CD4-positive, alpha-beta T cell treated with Interferon alpha-2 for 1 hour (primary cell): ENCODE results near the gene HMOX2.
A peak's percentile ranks its signal among the peaks of the same experiment; 100 is the strongest.

Experiments used
- DNase-seq, 2 donors: peaks; one replicate each; pipeline ENCODE4 v3.0.0-alpha.2; 2020 to 2022

The HMOX2 gene

GRCh38 chr16:4505356-4506147 lies 29.4 kb downstream of the HMOX2 start:
- DNase-seq = peak; percentile 89 to 93

- DNase-seq = peak; percentile 73 to 81
Observed at GRCh38 chr16:4506450-4506849, 30.3 kb downstream of the HMOX2 start.

GRCh38 chr16:4507588-4508345 lies 31.6 kb downstream of the HMOX2 start:
- DNase-seq = no peak

GRCh38 chr16:4508806-4509205 lies 32.6 kb downstream of the HMOX2 start:
- no peak for DNase-seq

- DNase-seq = no peak
Observed at GRCh38 chr16:4509420-4509819, 33.2 kb downstream of the HMOX2 start.

- no peak for DNase-seq
Observed at GRCh38 chr16:4510131-4510530, 33.9 kb downstream of the HMOX2 start.

GRCh38 chr16:4510747-4511426 lies 34.7 kb downstream of the HMOX2 start:
- no peak for DNase-seq

- DNase-seq = no peak
Observed at GRCh38 chr16:4511441-4512082, 35.4 kb downstream of the HMOX2 start.

- DNase-seq = no peak
Observed at GRCh38 chr16:4512473-4512872, 36.3 kb downstream of the HMOX2 start.

- DNase-seq = no peak
Observed at GRCh38 chr16:4513086-4513860, 37.1 kb downstream of the HMOX2 start.

- no peak for DNase-seq
Observed at GRCh38 chr16:4513881-4514280, 37.7 kb downstream of the HMOX2 start.

- no peak for DNase-seq
Observed at GRCh38 chr16:4514606-4515005, 38.4 kb downstream of the HMOX2 start.

GRCh38 chr16:4515611-4516233 lies 39.5 kb downstream of the HMOX2 start:
- peak; percentile 46 to 50 for DNase-seq

GRCh38 chr16:4517812-4518680 lies 41.8 kb downstream of the HMOX2 start:
- DNase-seq = no peak

- no peak for DNase-seq
Observed at GRCh38 chr16:4519274-4520058, 43.3 kb downstream of the HMOX2 start.

- no peak for DNase-seq
Observed at GRCh38 chr16:4520913-4521312, 44.7 kb downstream of the HMOX2 start.

GRCh38 chr16:4522051-4522581 lies 45.9 kb downstream of the HMOX2 start:
- DNase-seq = no peak

GRCh38 chr16:4523686-4524085 lies 47.5 kb downstream of the HMOX2 start:
- no peak for DNase-seq

GRCh38 chr16:4524571-4524970 lies 48.4 kb downstream of the HMOX2 start:
- no peak for DNase-seq

- DNase-seq = no peak
Observed at GRCh38 chr16:4525069-4525468, 48.9 kb downstream of the HMOX2 start.
